AG20443 (cell line): ENCODE results near the gene DNAJB9.
A peak's percentile ranks its signal among the peaks of the same experiment; 100 is the strongest.

Source experiments
- DNase-seq: peaks from one replicate; pipeline ENCODE4 v3.0.0; 2012; ENCODE audit warnings: low spot score, mixed read lengths

Gene DNAJB9

DNA sequence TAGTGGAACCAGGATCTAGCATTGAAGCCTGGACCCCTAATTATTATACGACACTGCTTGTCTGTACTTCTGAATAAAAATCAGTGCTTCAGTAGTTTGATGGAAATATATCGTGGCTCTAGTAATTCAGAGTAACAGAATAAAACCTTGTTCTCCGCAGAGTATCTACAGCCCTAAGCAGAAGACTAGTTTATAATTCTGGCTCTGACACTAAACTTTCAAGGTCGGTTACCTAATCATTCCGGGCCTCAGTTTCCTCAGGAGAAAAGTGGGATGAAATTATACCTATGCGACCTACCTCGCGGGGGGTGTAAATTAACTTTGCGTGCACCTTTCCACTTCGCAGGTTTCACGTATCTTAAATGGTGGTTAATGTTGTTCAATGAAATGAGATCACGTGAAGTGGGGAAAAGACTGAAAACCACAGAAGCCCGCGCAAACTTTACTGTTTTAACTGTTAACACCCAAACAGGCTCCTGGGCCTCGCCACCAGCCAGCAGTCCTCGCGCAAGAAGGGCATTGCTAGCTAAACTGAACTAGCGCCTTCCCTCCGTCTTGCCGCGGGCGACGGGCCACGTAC lies 783 bp upstream of the DNAJB9 start:
- DNase-seq = no peak

DNA sequence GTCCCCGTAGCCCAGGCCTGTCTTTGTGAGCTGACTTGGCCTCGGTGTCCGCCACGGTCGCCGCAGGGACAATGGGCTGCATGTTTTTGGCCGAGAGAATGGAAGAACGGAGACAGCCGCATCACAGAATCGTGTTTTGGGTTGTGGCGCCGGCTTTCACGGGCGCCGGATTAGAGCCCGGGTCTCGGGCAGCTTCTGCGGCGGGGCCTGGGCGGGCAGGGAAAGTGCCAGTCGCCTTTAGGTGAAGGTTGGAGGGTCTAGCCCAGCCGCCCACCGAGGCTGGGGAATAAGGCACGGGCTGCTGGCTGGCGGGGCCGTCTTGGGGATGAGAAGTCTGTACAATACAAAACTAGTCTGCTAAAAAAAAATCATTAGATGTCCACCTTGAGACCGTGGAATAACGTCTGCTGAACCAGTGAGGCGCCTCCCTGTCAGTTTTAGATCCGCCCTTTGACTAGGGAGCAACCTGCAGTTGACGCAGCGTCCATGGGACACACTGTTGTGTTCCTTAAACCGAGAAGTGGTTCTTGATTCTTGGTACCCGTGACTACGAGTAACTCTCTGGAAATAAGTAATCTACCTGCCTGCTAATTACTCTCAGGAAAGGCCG lies 577 bp downstream of the DNAJB9 start:
- peak; percentile 52 for DNase-seq

DNA sequence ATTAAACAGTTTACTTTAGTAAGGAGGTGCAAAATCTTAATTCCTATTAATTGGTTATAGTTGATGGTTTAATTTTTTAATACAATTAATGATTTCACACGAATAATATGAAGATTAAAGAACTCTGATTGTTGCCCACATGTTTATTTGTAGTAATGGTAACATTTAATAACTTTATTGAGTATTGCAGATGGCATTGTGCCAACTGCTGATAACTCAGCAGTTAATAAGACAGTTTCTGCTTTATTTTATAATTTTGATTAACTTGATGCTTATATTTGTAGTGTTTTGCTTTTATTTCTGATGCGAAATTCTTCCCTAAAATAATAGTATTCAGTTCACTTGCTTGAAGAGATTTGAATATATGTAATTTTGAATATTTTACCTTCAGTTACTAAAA lies 2.8 kb downstream of the DNAJB9 start:
- DNase-seq = no peak

DNA sequence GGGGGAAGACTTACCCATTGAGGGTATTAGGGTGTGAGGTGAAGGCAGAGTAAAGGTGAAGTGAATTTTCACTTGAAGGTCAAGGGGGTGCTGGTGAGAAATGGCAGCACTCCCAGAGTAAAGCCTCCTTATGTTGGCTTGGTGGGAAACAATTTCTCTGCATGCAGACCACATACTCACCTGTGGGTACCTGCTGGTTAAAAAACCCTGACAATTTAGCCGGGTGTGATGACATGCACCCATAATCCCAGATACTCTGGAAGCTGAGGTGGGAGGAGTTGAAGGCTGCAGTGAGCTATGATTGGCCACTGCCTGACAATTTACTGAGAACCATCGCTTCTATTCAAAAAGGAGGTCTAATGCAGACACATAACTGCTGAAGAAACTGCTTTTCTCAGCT lies 5.5 kb downstream of the DNAJB9 start:
- no peak for DNase-seq

DNA sequence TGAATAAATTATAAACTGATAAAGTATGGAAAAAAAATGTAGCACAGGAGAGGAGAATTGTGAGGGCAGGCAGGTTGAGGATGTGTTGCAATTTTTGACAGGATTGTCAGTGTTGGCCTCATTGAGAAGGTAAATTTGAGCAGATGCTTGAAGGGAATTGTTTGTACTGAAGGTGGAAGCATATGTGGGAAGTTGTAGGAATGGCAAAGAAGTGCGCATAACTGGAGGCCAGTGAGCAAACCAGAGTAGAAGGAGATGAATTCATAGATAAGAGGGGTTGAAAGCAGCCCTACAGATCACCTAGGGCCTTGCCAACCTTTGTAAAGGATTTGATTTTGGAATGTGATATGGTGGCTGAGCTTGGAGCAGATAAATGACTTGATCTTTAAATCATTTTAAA lies 6.4 kb downstream of the DNAJB9 start:
- no peak for DNase-seq

DNA sequence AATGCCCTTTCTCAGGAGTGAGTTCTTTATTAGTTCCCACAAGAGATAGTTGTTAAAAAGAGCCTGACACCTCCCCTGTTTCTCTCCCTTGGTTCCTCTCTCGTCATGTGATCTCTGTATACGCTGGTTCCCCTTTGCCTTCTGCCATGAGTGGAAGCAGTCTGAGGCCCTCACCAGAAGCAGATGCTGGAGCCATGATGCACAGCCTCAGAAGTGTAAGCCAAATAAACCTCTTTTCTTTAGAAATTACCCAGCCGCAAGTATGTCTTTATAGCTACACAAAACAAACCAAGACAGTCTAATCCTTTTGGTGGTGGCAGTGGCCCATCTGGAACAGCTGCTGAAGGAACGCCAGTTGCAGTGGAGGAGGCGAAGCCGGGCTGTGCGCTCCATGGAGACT lies 9.3 kb downstream of the DNAJB9 start:
- DNase-seq = no peak

DNA sequence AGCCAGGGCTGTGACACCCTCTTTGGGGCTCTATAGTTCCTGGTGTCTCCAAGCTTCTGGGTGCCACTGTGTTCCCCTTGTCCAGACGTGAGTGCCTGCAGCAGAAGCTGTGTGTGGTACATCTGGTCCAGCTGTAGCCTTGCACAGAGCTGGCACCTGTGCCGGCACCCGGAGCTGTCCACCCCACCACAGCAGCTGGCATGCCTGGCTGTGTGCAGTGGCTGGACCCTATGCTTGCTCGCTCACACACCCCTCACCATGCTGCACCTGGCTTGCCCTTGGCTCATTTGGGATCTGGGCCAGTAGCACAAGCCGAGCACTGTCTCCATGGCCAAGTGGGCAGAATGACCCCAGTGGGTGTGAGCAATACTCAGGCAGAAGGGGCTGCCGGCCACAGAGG lies 10.6 kb downstream of the DNAJB9 start:
- no peak for DNase-seq

DNA sequence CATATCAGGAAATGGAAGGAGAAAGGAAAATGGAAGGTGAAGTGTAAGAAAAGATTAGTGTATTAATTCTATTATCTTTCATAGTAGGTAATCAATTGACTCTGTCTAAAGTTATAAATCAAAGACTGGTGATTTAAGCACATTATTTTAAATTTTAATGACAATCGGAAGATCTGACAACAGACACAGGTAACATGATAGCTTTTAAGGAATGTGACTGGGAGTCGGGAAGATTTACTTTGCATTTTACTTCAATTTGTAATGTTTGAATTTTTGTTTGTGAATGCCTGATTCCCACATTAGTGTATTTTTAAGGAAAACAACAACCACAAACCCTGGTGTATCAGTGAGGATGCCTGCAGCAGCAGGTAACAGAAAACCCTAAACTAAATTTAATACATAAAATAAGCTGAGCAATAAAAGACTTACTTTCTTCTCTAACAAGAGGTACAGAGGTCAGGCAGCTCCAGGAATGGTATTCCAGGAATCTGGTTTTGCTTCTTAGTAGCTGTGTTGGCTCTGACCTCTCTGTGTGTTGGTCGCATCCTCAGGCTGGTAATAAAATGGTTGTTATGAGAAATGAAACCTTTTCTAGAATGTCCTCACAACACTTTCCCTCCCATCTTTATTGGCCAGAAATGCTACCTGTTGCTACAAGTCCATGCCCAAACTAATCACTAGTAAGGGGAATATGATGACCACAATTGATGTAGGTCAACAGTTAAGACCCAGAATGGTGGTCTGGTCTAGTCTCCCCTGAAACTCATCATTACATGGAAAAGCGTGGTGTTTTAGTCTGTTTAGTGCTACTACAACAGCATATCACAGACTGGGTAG lies 12.2 kb downstream of the DNAJB9 start:
- peak; percentile 14 for DNase-seq

DNA sequence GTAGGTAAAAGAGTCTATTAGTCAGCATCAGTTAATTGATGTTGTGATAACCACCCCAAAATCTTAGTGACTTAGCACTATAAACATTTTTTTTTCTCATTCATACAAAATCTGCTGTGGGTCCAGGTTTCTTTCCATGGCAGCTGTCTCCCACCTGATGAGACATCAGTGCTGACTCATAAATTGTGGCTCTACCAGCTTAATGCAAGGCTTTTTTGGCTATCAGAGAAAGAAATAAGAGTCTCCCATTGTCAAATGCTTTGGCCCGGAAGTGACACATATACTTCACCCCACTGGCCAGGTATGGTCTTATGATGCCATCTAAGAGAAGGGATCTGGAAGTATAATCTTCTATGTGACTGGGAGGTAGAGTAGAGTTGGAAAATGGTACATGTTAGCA lies 14.5 kb downstream of the DNAJB9 start:
- no peak for DNase-seq

DNA sequence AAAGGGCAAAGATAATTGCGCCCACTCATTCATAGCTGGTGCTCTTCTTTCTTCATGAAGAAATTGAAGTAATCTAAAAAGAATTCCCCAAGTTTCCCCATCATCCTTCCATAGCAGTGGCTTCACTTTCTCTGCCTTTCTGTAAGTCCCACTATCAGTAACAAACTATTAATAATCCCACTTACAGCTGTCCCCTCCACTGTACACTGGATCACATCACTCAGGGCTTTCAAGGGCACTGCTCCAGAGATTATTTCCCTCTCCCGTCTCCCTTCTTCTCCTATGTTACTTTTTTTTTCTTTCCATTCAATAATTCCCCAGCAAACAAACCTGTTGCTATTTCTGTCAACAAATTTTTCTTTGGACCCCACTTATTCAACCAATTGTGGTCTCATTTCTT lies 16.2 kb downstream of the DNAJB9 start:
- no peak for DNase-seq

DNA sequence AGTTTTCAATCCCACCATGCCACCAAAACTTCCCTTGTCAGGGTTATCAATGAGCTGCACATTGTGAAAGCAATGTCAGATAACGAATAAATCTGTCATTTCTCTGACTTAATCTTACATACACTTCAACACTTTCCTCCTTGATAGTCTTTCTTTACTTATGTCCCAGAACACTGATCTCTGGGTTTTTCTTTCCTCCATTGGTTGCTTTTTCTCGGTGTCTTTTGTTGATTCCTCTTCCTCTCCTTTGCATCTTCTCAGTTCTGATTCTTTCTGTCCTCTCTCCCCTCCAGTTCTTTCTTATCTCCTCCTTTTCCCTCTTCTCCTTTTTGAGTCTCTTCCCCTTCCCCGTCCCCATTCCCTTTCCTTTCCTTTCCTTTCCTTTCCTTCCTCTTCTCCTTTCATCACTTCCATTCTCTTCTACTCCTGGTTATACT lies 16.6 kb downstream of the DNAJB9 start:
- DNase-seq = no peak

DNA sequence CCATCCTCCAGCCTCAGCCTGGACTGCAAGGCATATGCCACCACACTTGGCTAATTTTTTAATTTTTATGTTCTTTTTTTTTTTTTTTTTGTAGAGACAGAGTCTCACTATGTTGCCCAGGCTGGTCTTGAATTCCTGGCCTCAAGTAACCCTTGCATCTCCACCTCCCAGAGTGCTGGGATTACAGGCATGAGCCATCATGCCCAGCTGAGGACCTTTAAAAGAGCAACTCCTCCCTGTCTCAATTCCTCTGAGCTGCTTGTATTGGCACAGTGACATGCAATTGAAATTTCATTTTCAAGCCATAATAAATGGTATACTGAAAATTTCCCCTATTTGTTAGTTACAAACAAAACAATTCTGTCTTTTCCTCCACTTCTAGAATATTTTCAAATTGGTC lies 19.5 kb downstream of the DNAJB9 start:
- no peak for DNase-seq

DNA sequence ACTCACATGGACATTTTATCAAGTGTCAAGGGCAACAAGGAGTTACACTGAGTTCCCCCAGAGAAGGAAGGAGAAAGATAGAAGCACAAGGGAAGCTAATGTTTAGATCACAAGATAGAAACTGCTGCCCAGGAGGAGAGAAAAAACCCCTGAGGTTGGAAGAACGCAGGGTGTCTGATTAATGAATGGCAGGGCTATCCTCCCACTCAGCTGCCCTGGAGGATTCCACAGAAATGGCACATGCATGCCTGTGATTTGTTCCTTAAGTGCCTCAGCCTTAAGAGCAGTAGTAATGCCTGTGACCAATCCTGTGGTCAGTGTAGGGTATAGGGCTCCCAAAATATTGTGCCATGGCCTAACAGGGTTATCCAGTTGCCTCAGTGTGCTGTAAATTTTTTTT lies 20.2 kb downstream of the DNAJB9 start:
- no peak for DNase-seq

DNA sequence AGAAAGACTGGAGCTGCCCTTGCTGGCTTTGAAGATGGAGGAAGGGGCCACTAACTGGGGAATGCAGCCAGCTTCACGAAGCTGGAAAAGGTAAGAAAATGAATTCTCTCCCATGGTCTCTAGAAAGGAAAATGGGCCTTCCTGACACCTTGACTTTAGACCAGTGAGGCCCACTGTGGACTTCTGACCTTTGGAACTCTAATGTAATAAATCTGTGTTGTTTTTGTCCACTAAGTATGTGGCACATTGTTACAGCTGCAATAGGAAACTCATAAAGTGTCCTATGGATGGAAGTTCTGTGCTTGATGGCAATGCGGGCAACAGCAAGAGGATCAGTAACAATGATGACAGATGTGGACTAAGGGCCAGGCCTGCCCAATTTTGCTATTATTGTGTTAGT lies 20.9 kb downstream of the DNAJB9 start:
- DNase-seq = no peak

DNA sequence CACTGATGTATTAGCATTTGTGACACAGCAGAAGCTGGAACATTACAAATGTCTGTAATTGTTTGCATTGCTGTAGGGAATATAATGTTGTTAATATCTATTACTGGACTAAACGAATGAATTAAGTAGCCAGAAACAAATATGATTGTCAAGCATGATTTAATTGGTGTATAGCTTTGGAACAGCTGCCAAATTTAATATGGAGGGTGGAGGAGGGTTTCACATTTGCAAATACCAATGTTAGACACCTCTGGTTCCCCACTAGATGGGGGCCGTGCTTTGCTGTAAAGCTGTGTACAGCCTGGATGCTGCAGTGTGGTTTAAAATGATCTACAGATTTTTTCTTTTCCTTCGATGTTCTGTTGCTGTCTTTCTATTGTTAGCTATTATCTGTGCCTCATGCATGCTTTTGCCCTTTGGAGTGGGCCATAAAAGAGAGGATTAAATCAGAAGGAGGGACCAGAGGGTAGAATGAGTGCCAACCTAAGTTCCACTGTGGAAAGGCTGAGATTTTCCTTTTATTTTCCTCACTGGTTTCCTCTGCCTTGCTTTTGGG lies 23.1 kb downstream of the DNAJB9 start:
- DNase-seq = peak; percentile 11

DNA sequence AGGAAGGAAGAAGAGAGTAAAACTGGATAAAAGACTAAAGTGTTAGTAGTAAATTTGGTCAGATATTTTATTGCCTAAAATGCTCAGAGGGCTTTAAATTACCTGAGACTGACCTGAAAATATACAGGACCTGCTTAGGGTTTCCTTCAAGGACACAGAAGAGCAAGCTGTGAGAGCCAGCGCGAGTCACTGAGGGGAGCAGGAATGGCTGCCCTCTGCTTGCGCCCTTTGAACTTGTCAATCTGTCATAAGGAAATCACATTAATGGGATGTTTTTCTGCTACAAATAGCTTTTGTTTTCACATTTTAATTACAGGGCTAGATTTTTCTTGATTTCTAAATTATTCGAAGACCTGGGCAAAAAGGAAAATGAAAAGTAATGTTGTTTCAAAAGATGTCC lies 26.9 kb downstream of the DNAJB9 start:
- DNase-seq = no peak

DNA sequence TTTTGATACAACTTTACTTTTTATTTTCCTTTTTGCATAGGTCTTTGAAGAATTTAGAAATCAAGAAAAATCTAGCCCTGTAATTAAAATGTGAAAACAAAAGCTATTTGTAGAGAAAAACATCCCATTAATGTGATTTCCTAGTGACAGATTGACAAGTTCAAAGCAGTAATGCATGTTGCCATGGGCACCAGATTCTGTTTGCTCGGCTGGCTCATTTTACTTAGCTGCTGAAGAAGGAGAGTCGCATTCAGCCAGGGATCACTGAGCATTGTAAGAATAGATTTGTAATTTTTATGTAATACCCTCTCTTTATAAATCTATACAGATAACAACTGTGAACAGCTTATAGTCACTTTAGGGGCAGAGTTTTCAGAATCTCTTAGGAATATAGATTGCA lies 28.5 kb downstream of the DNAJB9 start:
- DNase-seq = no peak

DNA sequence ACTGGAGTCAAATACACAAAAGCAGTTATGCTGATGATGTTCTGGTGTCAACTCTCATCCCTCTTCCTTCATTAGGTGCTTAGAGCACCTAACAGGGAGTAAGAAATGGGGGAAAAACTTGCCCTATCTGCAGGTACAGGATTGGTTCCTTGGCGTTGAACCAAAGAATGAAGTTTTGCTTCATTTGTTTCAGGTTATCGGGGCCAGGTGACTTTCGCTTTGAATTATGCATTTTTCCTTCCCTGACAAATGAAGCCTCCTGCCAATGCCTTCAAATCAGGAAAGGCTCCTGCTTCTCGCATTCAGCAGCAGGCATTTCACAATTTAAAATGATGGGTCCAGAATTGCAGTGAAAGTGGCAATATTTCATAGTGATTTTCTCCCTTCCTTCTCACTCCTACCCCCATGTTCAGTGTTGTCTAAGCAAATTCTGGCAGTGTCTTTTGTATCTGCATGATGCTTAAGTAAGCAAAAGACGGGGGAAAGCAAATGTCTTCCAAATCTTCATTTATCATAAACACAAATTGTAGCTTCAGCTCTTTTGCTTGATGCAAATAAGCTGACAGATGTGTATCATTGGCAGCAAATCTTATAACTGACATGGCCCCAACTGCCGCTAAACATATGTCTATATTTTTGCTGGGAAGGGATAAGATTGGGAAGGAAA lies 29.4 kb downstream of the DNAJB9 start:
- DNase-seq = no peak

DNA sequence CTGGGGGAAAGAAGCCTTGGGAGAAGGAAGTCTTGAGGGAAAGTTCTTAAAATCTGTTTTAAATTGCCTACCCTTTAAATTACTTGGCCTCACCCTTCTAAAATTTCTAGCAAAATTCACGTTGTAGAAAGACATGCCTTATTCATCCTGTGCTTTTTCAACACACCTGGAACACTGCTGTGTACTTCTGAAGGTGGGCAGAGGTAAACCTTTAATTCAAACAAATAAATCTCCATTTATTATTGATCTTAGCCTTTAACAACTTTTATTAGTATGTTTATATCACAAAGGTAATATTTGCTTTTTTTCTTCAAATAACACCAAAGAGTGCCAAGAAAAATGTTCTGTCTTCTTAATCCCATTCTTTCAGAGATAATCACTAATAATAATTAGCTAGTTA lies 30.7 kb downstream of the DNAJB9 start:
- no peak for DNase-seq

DNA sequence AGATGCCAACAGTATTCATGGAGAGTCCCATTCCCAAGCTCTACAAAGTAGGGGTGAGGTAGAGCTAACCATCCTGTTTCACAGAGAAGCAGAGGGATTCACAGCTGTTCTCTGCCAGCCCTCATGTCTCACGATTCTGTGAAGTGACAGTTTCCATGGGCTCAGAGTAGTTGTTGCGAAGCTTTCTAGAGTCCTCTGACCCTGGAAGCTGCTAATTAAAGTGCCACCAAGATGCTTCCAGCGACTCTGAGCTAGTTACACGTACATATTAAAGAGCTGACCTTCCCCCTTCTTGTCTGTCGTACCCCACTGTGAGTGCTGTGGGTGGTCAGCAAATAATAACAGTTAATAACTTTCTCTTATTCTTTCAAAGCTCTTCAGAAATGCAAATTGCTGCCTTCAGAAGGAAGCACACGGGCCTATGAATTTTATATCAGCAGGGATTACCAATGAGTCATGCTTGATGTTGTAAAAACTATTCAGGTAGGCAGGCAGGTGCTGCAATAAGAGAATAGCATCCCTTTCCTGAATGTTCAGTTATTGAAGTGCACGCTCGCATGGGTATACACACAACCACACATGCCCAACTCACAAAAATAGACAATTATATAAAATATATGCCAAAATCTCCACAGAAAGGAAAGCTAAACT lies 34.1 kb downstream of the DNAJB9 start:
- DNase-seq = no peak

DNA sequence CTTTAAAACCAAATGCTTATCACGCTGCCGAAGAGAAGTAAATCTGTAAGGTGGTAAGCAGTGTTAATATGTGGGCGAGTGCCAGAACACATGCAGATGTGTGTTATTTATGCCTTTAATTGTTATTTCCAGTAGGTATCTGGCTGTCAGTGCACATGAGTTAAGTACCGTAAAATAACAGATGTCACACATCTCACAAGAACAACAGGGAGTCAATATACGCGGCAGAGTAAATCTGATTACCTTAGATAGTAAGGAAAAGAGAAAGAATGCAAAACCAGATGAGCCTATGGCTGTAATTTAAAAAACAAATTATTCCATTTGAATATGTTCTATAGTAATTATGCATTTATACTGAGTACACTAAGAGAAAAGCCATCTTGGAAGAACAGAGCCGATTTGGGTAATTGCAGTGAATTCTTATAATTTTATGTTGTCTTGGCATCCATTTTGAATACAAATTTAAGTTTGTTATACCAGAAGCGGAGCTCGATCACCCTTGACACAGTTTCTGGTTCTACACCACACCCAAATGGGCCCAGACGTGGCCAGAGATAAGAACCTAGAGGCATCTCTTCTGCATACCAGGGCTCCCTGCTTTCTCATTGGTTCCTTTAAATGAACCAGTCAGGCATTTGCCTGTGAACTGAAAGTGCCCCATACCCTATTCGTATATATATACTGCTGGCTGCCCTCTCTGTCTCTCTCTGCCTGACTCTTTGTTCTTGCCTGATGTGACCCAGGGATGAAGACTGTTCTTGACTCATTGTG lies 34.8 kb downstream of the DNAJB9 start:
- no peak for DNase-seq
